ENCODE measurements around the gene SDK2.

Gene SDK2

DNA sequence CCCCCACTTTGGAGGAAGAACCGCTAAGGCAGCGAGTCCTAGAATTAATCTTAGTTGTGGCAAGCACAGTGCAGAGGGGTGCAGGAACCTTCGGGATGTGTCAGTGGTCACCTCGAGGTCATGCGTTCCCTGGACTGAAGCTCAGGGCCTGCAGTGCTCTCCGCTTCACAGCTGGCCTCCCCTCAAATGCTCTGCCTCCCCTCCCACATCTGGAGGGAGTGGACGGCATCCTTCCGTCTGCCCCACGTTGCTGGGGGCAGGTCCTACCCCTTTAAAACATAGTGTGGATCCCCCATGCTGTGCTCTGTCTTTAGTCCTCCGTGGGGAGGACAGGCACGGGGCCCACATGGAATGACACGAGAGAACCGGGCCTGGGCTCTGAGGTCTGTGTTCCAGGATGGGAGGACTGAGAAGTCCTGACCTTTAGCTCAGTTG is 232.9 kb downstream of the SDK2 start:
- no peak for DNase-seq

DNA sequence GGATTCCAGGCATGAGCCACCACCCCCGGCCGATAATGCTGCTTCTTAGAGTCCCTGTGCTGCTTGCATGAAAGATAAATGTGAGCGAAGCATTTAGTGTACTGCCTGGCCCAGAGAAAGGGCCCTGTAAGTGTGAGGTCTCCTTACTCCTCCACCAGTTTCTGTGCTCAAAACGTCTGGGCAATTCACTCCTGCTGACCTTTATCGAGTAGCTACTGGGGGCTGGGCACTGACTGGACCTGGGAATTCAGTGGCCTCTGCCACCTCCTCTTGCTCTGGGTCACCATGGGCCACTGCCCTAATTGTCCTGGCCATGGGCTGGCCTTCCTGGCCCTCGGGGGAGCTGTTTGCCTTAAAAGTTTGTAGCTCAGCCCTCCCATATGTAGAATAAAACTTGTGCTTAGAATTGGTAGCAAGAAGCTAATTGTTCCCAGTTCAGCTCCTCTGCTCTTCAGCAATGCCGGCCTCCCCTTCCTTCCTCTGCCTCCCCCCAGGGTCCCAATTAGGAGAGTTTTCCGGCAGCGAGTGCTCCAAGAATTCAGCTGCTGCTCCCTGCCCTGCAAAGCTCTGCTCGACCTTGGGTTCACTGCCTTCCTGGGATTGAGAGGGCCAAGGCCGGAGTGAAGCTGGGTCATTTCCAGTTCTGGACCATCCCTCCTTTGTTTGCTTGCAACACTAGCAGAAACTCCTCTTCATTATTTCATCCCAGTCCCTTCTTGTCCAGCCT is 233.5 kb downstream of the SDK2 start:
- no peak for DNase-seq

DNA sequence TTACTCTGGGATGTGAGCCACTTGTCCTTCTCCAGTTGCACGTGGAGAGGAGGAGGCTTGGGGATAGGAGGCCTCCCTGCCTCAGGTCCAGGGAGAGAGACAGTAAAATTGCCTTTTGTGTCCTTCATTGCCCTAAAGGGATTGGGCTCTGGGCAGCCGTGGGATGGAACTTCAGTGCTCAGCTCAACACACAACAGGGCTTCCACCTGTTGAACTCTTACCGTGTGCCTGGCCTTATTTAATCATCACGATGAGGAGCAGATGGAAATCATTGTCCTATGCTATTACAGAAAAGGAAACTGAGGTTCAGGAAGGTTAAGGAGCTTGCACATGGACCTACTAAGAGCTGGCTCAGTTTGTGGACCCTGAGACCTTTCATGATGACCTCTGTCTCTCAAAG is 240.0 kb downstream of the SDK2 start:
- no peak for DNase-seq

DNA sequence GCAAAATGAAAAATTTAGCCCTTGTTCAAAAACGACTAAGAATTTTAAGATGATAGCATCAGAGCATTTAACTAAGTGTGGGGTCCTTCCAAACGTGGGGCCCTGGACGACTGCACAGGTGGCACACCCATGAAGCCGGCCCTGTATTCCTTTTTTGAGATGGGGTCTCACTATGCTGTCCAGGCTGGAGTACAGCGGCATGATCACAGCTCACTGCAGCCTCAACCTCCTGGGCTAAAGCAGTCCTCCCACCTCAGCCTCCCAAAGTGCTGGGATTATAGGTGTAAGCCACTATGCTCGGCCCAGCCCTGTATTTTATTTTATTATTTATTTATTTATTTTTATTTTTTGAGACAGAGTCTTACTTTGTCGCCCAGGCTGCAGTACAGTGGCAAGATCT is 241.8 kb downstream of the SDK2 start:
- no peak for DNase-seq

DNA sequence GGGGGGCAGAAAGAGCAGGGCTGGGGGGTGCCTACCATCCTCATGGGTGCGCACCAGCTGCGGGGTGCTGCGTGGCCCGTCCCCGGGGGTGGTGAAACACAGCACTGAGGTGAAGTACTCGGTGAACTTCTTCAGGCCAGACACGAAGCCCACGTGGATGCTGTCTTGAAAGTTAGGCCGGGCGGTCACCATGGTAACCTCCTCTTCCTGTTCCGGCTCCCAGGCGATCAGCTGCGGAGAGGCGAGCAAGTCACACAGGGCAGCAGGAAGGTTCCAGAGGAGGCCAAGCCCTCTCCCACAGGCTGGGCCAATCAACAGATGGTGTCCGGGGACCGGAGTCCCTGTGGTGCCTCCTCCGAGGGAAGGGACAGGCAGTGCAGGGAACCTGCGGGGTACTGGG is 242.3 kb downstream of the SDK2 start:
- no peak for DNase-seq

DNA sequence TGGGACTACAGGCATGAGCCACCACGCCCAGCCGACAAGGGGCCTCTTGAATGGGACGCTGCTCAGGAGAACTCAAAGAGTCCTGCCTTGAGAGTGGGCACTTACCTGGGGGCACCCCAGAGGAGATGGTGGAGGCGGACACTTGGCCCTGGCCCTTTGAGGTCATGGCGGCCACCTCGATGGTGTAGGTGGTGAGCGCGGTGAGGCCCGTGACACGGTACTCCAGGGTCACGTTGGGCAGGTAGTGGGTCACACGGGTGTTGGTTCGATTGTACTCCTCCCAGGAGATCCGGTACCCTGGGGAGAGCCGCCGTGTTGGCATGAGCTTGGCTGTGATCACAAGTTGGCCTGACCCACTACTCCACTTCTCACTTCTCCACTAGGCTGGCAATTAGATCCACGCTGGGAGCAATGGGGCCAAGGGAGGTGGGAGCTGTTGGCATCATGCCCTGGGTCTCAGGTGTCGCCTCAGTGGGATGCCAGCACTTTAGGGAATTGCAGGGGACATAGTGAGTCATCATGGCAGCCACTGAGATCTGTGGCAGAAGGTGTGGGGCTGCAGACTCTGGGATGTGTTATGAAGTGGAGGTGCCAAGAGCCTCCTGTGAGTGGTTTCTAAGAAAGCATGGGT is 243.2 kb downstream of the SDK2 start:
- no peak for DNase-seq

DNA sequence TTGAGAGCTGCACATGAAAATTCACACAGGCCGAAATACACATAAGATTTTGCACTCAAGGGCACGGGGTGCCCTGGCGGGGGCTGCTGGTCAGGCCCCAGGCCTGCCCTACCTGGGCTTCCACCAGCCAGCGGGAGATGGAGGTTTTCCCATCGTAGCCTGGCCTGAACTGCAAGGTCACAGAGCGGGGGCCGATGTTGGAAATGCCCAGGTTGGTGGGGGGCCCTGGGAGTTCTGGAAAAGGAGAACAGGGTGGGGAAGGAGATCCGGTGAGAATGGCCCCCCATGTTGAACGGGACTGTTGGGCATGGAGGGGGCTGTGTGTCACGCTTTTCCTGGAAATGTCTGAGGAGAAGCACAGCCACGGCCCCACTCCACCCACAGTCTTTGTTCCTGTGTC is 245.2 kb downstream of the SDK2 start:
- DNase-seq = no peak

DNA sequence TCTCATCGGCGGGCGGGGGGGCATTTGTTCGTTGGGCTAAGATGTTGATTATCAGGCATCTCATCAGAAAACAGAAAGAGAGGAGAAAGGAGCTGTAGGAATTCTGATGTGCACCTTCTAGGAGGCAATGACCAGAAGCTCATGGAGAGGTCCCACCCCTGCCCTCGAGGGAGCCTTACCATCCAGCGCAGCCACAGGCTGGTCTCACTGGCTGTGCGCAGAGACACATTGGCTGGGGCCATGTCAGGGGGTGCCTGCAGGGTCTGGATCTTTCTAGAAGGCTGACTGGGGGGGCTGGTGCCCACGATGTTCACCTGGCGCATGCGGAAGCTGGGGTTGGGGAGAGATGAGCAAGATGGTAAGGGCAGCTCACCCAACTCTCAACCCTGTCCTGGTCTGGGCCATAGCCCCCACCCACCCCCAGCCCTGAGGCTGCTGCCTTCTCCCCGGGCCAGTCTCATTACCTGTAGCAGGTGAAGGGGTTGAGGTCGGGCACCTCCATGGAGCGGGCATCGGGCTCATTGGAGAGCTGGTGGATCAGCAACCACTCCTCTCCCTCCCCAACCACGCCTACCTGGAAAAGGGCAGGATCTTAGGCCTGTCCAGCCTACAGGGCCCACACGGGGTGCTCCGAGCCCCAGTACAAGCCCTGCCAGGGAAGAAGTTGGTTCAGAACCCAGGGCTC is 246.2 kb downstream of the SDK2 start:
- no peak for DNase-seq

DNA sequence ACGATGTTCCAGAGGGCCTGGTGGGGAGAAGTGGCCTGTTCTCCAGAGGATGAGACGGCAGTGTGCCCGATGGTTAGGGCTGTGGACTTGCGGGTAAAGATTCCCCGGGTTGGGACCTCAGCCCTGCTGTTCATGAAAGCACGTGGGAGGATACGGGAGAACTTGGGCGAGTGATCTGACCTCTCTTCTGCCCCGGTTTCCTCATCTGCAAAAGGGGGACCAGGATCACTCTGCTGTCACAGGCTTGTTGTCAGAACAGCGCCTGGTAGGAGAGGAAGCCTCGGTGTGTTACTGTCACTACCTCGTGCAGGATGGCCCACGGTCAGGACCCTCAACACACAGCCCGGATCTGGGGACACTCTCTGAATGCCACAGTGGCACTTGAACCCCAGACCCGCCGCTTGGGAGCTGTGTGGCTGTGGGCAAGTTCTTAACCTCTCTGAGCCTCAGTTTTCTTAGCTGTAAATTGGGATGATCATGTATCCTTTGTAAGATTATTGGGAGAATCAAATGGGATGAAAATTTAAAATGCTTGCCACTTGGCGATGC is 246.9 kb downstream of the SDK2 start:
- DNase-seq = no peak

DNA sequence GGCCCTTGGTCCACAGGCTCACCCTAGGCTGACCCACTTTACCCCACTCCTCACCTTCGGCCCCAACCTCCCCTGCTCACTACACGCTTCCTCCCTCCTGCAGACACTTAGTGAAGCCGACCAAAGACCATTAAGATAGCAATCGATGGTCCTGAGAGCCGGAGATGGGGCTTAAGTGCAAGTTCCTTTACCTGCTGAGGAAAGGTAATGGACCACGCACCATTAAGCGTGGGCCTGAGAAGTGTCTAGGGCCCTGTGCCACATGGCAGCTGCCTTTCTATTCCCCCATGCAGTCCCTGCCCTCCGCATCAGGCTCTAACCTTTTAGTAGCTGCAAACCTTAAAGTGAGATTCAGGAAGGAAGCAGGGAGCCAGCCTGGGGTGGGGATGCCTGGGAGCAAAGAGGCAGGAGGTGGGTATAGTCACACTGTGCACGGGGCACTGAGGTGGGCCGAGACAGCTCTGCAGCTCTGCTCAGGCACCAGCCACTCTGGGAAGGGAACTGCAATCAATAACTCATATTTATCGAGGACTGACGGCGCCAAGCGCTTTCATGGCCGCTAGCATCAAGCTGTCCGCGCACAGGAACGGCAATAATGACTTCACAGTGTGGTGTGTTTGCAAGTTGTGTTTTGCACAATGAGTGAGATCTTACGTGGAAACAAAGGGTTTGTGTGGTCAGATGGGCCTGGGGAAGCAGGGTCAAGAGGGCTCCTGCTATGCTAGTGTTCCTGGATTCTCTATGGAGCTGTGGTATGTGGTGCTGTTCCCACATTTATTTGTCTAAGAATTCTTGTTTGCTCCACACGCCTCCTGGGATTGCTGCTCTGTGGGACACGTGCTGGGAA is 247.6 kb downstream of the SDK2 start:
- DNase-seq = peak; percentile 39

DNA sequence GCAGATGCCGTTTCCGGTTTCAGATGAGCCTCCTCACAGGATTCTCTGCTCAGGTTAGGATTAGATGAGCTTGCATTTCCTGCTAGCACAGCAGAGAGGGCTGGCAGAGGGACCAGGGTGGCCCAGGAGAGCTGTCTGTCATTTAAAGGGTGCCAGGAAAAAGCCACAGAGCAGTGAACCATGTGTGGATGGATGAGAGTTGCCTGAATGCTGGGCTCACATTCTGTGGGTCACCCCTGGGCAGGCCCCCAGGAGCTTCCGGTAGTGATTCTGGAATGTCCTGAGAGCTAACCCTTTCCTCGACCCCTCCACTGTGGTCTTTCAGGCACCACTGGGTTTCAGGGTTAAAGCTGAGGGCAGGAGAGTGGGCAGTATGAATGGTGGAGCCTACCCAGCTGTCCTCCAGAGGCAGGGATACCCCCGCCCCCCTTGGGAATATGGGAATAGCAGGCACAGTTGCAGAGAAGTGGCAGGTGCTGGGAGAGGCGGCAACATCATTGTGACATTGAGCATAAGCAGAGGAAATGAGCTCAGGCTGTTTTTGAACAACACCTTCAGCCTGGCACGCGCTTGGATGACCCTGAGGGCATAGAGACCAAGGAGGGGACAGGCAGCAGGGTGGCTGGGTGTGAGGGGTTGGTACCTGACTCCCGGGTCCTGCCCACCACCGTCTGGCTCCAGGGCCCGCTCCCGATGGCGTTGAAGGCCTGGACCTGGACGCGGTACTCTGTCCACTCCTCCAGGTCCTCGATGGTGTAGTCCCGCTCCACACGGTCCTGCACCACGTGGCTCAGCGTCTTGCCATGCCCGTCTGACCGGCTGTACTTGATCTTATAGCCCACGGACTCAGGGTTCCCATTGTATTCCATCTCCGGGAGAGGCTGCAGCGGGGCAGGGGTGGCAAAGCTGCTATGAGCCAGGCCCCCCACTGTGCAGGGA is 249.5 kb downstream of the SDK2 start:
- peak; percentile 74 for DNase-seq

DNA sequence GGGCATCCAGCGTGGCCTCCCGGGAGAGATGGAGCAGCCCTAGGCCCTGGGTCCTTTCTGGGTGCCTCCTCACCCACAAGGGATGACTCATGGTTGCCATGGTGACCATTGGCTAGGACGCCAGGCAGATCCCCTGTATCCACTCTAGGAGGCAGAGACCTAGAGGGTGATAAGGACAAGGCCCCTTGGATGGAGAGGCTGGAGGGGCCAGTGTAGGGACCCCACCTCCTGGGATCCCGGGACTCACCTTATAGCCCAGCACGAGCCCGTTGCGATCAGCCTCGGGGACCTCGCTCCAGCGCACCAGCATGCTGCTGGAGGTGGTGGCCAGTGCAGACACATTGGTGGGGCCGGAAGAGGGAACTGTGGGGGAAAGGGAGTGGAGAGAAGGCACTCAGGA is 250.3 kb downstream of the SDK2 start:
- no peak for DNase-seq

DNA sequence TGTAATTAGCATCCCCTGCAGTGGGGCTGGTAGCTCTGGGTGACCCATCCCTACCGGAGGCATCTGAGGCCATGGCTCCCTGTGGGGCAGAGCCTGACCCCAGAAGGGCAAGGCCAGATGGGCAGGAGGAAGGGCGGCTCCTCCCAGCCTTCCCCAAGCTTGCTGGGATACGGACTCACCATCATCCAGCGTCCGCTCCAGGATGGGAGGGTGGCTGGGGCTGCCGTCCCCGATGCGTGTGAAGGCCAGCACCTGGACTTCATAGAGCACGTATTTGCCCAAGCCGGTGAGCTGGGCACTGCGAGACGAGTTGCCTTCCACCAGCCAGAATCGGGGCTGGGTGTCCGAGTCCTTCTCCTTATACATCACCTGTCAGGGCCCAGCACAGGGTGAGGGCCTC is 250.9 kb downstream of the SDK2 start:
- DNase-seq = no peak

DNA sequence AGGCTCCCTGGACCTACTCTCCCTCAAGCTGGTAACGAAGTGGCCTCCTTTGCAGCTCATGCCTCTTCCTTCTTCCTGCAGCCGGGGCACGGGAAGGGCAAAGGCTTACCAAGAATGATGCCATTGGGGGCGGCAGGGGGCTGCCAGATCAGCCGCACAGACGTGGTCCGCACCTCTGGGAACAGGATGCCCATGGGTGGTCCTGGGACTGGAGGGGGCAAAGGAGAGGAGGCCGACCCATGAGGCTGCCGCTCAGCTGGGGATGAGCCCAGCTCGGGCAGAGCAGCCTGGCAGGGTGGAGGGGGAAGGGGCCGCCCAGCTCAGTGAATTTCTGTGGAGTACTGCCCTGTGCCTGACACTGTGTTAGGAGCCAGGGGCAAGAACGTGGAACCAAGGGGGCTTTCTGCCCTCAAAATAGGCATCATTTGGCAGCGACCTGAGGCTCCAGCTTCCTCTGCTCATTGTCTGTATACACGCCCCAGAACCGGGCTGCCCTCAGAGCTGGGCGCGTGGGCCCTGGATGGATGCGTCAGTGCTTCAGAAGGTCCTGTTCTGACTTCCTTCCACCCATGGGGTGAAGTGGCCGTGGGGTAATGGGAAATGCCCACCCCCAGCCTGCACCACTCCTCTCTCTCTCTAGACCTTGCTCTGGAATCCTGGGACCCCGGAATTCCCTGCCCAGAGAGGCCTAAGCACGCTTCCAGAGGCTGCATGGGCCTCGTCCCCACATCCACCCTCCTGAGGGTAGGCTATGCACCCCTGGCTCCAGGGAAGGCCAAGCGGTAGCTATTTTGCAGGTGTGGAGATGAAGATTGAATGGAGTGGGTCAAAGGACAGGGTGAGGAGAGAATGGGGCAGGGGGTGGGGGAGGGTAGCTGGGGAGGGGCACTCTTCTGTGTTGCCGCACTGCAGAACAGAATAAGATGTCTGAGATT is 252.6 kb downstream of the SDK2 start:
- DNase-seq = no peak

DNA sequence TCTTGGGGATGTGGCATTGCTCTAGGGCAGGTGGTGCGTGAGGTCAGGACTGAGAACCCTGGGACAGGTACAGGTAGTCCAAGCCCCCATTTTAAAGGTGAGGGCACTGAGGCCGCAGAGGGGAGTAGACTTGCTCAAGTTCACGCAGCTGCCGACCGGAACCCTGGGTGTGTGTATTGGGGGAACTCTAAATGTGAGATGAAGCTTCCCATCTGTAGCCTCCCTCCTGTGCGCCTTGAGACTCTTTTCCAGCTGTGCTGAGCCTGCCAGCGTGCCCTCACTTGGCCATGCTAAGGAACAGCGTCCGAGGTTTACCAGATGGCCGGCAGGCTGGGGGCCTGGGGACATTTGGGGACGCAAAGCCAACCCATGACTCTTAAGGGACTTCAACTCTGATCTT is 253.4 kb downstream of the SDK2 start:
- no peak for DNase-seq

DNA sequence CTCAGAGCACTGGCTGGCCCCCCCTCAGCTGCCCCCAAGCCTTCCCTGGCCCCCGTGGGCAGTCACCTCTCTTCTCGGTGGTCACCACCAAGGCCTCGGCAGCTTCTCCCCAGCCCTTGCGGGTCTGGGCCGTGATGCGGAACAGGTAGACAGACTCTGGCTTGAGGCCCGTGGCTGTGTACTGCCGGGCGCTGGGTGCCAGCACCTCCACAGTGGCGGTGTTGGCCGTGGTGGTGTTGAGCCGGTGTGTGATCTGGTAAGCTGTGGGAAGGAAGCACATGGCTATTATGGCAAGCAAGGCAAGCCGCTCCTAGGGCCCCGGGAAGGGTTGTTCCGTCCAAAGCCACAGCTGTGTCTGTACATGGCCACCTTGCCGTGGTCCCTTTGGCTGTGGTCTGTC is 254.0 kb downstream of the SDK2 start:
- no peak for DNase-seq

DNA sequence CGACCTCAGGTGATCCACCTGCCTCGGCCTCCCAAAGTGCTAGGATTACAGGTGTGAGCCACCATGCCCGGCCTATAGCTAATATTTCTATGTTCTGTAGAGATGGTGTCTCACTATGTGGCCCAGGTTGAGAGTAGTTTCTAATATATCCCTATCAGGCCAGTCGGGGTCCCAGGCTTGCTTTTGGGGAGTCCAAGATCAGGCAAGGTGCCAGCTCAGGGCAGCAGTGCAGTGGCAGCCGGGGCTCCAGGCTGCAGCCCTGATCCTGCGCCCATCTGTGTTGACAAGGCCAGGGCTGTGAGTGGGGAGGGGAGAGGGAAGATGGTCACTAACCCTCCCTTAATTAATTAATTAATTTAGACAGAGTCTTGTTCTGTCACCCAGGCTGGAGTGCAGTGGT is 254.8 kb downstream of the SDK2 start:
- no peak for DNase-seq

DNA sequence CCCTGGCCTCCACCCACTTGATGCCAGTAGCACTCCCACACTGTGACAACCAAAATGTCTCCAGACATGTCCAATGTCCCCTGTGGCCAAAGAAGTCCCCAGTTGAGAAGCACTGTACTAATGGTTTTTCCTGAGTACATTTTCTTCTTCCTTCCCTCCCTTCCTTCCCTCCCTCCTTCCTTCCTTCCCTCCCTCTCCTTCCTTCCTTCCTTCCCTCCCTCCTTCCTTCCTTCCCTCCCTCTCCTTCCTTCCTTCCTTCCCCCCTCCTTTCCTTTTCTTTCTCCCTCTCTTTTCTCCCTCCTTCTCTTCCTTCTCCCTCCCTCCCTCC is 255.7 kb downstream of the SDK2 start:
- DNase-seq = no peak

DNA sequence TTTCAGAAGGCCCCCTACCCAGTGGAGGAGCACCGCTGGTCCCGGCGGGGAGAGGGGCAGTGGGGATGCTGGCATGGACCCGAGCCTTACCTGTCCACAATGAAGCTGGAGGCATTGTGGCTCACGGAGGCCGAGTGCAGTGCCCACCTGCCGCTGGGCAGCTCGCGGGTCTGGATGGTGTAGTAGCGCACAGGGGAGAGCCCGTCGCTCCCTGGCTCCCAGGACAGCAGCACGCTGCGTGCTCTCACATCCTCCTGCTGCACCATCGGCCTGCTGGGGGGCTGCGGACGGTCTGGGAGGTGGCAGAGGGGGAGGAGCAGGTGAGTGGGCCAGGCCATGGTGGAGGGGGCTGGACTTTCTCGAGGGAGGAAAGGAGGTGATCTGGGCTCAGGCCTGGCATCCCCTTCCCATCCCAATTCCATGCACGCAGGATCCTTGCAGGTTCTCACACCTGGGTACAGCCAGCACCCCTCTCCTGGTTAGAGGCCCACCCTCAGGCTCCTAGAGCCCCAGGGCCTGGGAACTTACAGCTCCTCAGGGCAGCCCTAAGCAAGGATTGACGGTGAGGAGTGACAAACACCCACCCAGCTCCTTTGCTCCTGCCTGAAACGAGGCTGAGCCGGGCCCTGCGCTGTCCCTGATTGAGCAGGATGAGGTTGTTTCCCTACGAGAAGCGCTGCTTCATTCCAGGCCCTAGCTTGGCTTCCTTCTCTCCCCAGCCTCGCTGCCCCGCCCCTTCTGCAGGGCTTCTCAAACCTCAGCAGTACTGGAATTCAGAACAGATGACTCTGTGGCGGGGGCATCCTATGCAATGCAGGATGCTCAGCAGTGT is 256.3 kb downstream of the SDK2 start:
- no peak for DNase-seq

DNA sequence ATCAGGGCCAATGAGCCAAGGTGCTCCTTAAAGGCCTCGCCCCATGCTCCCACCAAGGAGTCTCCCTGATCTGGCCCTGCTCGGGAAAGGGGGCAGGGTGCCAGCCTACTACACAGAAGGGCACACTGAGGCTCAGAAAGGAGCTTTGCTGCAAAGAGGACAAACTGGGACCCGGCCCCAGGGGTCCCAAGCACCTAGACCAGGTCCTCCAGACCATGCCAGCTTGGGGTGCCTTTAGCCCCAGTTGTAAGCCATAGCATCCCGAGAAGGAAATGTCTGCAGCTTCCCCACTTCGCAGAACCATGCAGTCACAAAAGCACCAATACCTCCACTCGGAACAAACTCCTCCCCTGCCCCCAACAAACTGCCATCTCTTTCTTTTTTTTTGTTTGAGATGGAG is 257.7 kb downstream of the SDK2 start:
- DNase-seq = no peak

Measured in NCI-H1092 treated with DMSO at 0.1 percent for 48 hours (cell line).